Fibroblast of villous mesenchyme (primary cell): Measurements from ENCODE around the gene EML3. TPM values are rescaled to one million over a fixed set of nuclear protein-coding genes. Genes with fewer than 3 reads are reported as not detected.
A peak's percentile ranks its signal among the peaks of the same experiment; 100 is the strongest.
"Not testable (repeated sequence)": the region's sequence is repeated elsewhere in the genome, so short reads cannot be mapped to it uniquely, and the experiment has no call there.

ENCODE experiments used
- DNase-seq: peaks from one replicate; pipeline ENCODE4 v3.0.0-alpha.2; 2010; ENCODE audit warnings: low read depth
- H3K4me3 ChIP-seq: 2 replicates; pipeline ENCODE4 v1.5.1; 2011; ENCODE audit warnings: low read depth, mild to moderate bottlenecking, low read length
- total RNA-seq: library from RNA; depleted of rRNA; stranded (reverse); fragments of >200 nt; gene quantifications from 2 replicates; pipeline ENCODE4 v1.2.3, GENCODE V29; 2012
- TF ChIP-seq, protein P1 (sequence below): IDR thresholded peaks from 2 replicates; pipeline ENCODE4 v1.5.1; 2012; ENCODE audit warnings: low read depth, mild to moderate bottlenecking, low read length; ENCODE audit not compliant: insufficient read depth

The EML3 gene
- total RNA-seq, 1 donor = 15.5 TPM

DNA sequence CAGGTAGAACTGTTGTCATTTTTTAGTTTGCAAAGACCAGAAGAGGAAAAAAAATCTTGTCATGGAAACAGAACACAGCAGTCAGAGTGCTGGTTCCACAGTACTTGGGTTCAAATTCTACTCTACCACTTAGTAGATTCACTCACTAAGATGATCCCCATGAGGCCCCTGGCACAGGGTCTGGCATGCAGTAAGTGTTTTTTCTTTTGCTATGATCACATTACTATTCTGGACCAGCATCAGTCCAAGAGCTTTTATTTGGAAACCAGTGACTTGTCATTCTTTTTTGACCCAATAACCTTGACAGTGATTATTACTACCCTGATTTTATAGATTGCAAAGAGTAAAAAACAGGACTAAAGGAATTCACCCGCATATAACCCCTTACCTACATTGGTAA is 43.0 kb downstream of the EML3 start:
- H3K4me3 ChIP-seq = no peak overlapping the region
- TF ChIP-seq, protein P1, sequence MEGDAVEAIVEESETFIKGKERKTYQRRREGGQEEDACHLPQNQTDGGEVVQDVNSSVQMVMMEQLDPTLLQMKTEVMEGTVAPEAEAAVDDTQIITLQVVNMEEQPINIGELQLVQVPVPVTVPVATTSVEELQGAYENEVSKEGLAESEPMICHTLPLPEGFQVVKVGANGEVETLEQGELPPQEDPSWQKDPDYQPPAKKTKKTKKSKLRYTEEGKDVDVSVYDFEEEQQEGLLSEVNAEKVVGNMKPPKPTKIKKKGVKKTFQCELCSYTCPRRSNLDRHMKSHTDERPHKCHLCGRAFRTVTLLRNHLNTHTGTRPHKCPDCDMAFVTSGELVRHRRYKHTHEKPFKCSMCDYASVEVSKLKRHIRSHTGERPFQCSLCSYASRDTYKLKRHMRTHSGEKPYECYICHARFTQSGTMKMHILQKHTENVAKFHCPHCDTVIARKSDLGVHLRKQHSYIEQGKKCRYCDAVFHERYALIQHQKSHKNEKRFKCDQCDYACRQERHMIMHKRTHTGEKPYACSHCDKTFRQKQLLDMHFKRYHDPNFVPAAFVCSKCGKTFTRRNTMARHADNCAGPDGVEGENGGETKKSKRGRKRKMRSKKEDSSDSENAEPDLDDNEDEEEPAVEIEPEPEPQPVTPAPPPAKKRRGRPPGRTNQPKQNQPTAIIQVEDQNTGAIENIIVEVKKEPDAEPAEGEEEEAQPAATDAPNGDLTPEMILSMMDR = no peak
- no peak for DNase-seq

DNA sequence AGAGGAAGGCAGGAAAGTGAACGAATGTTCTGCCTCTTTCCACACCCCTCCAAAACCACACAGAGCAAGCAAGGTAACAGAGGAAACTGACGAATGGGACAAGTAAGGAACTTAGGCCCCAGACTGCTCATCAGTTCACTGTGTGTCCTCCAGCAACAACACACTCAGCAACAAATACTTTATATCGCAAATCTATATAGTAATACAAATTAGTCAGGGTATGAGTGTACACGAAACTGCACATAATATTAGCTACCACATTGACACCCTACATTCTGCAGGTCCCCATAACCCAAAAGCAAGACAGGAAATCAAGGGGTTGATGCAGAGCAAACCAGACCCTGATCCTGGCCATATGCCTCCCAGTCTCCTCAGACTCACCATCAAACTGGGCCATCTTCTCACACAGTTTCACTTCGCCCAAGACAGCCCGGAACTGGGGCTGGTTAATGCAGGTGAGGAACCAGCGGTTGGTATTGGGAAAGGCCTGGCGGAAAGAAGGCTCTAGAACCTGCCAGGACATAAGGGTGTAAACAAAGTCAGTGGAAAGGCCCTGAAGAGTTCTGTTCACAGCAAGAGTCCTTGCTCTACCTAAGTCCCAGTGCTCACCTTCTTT is 45.4 kb downstream of the EML3 start:
- no peak for DNase-seq

DNA sequence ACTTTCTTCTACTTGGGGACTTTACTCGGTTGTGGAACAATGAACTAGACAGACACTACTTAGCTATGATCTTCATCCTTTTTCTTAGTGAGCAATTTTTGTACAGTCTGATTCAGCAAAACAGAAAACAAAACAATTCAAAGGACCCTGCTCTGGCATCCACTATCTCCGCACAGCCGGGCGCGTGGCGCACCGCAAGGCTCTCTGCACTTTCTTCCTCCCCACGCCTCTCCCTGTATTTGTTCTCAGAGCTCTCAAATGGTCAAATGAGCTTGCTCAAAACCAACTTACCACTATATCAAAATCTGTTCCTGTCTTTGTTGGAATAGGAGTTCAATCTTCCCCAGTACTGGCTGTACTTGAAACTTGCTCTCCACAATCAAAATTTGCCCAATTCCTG is 46.3 kb downstream of the EML3 start:
- no peak overlapping the region for H3K4me3 ChIP-seq
- no peak for DNase-seq
- TF ChIP-seq, protein P1 = no peak

More for the DNA sequence above, 45.4 kb downstream of the EML3 start:
- no peak overlapping the region for H3K4me3 ChIP-seq
- TF ChIP-seq, protein P1 = no peak

DNA sequence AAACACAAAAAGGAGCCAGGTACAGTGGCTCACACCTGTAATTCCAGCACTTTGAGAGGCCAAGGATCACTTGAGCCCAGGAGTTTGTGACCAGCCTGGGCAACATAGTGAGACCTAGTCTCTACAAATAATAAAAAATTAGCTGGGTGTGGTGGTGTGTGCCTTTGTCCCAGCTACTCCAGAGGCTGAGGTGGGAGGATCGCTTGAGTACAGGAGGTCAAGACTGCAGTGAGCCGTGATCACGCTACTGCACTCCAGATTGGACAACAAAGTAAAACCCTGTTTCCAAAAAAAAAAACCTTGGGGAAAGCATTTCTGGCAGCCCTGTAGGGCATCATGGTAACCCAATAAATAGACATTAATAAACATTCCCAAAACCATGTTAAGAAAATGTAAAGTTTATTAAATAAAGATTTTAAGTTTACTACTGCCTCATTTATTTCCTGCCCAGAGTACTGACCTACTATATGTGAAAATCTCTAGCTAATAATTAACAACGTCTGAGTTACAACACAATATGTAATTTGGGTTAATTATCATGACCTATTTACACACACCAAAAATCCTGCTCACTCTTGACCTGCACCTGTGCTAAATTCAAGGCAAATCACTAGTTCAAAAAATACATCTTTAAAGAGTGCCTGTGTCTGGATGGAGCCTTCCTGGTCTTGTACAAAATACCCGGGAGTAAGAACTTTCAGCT is 47.3 kb downstream of the EML3 start:
- TF ChIP-seq, protein P1 = no peak
- DNase-seq = no peak
- no peak overlapping the region for H3K4me3 ChIP-seq

DNA sequence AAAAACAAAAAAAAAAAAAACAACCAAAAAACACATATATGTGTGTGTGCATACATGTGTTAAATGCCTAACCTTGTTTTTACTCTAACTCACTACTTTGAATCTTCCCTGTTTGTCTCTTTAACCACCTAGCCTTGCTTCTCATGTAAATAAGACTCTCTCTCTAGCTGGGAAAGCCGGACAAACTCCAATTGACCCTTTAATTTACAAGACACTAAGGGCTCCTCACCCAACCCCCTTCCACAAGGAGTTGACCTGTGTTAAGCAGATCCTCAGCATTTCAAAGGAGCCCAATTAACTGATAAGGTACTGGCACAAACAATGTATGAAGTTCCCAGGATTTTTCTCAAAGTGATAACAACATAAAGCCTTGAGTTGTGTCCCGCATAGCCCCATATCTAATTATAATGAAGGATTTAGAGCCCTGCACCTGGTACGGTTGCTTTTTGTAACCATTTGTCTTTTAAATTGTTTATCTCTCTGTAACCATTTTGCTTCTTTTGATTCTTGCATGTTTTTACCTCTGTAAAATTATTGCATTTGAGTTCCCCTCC is 50.8 kb downstream of the EML3 start:
- not testable (repeated sequence) for H3K4me3 ChIP-seq, DNase-seq

DNA sequence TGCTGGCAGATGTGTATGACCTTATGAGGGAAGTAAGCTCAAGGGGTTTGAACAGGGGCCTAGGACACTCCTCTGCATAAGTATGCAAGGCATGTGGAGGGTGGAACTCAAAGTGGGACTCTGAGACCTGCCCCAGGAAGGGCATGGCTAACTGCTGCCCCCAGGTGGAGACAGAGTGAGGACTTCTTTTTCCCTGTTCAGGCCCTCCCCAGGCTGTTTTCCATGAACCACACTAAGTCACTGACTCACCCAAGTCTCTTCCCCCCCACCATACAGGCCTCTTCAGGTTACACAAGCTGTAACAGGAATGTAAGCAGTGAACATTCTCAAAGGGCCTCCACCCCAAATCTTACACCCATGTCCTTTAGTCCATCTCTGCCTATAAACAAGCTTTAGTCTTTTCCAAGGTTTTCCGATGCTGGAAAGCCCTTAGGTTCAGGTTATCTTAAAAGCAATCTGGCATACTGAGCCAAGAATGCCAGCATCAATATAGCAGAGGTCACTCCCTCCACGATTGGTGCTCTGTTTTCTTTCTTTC is 51.9 kb downstream of the EML3 start:
- DNase-seq = peak; percentile 99
- no peak overlapping the region for H3K4me3 ChIP-seq
- TF ChIP-seq, protein P1 = peak; percentile 92

DNA sequence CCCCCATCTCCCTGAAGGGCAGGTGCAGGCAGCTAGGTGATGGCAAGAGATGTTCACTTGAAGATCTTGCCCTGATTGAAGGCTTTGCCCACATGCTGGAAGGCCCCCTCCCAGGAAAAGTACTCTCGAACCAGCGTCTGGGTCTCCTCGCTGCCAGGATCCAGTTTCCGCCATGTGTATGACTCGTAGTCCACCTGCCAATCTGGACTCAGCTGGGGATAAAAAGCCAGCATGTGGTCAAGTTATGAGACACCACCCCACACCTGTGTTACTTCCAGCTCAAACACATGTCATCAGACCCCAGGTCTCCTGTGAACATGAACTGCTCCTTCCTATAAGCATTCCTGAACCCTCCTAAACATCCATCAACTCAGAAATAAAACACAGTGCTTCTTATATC is 52.9 kb downstream of the EML3 start:
- DNase-seq, H3K4me3 ChIP-seq: not testable (repeated sequence)

DNA sequence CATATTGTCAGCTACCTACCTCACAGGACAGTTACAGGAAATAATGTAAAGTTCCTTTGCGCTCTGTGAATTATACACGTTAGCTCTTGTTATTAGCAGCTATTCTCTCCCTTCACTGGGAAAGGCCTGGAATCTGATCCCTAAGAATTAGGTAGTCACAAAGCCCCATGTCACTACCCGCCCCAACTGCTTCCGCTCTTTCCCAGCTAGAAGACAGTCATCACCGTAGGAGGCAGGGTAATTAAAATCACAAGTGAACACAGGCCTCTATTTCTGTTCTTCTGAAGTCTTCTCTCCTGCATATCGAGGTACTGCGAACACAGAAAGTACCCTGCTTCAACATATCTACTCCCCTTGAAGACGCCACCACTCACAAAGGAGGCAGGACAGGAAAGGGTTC is 53.4 kb downstream of the EML3 start:
- no peak for DNase-seq
- TF ChIP-seq, protein P1 = no peak
- no peak overlapping the region for H3K4me3 ChIP-seq
